Measurements from ENCODE around the gene ARHGAP15. TPM values are rescaled to one million over a fixed set of nuclear protein-coding genes. Genes with fewer than 3 reads are reported as not detected.

ARHGAP15 gene
- total and polyA plus RNA-seq, 12 donors, result 1.3 to 7.7 (median 2.8) TPM

- Histone ChIP-seq H3K27me3 (no peaks in the 10 kb centered on the region), H3K9me3 (peaks cover 0 to 16% (median 4%) of the 10 kb centered on the region in 11 donors), H3K36me3 (peaks cover 0 to 10% (median 0%) of the 10 kb centered on the region in 9 donors), H3K27ac (no peak overlapping the region), H3K4me3 (no peak overlapping the region), H3K4me1 (no peaks in the 10 kb centered on the region)
- ATAC-seq, result no peak
- TF ChIP-seq CTCF (IDR thresholded peaks at IDR 0.05), result no peak
- intact Hi-C loops (cut with DNase I), result no loop called here
- 86 to 92% methylated on average over 5 of the region's 5 CpGs for WGBS, 2 donors
- no peak for DNase-seq
These were observed 511.6 kb downstream of the ARHGAP15 start for GRCh38 chr2:143640826-143641225.

GRCh38 chr2:143645921-143646645 is 516.9 kb downstream of the ARHGAP15 start:
- no peak overlapping the region for H3K27ac ChIP-seq
- H3K4me1 ChIP-seq, result no peaks in the 10 kb centered on the region
- intact Hi-C loops (cut with DNase I), result no loop called here
- H3K36me3 ChIP-seq, result no peaks in the 10 kb centered on the region
- no peak overlapping the region for H3K4me3 ChIP-seq
- WGBS, 2 donors, result 62 to 69% methylated on average over 5 of the region's 5 CpGs
- peaks cover 0 to 4% (median 0%) of the 10 kb centered on the region in 11 donors for H3K9me3 ChIP-seq
- no peak for ATAC-seq
- no peaks in the 10 kb centered on the region for H3K27me3 ChIP-seq
- no peak for TF ChIP-seq CTCF (IDR thresholded peaks at IDR 0.05)
- no peak for DNase-seq

GRCh38 chr2:143649226-143649740 is 520.1 kb downstream of the ARHGAP15 start:
- ATAC-seq (no peak), DNase-seq (no peak)
- no peaks in the 10 kb centered on the region for H3K4me1 ChIP-seq
- no peak overlapping the region for H3K4me3 ChIP-seq
- intact Hi-C loops (cut with DNase I), result no loop called here
- 91 to 96% methylated on average over 4 of the region's 4 CpGs for WGBS, 2 donors
- H3K27me3 ChIP-seq, result no peaks in the 10 kb centered on the region
- no peak for TF ChIP-seq CTCF (IDR thresholded peaks at IDR 0.05)
- no peak overlapping the region for H3K27ac ChIP-seq
- H3K9me3 ChIP-seq, result peaks cover 0 to 28% (median 12%) of the 10 kb centered on the region in 11 donors
- H3K36me3 ChIP-seq, result no peaks in the 10 kb centered on the region

GRCh38 chr2:143652692-143653091 is 523.5 kb downstream of the ARHGAP15 start:
- TF ChIP-seq CTCF (IDR thresholded peaks at IDR 0.05), result no peak
- ATAC-seq, result no peak
- H3K4me1 ChIP-seq, result no peaks in the 10 kb centered on the region
- no peaks in the 10 kb centered on the region for H3K27me3 ChIP-seq
- intact Hi-C loops (cut with DNase I), result no loop called here
- no peak overlapping the region for H3K27ac ChIP-seq
- H3K36me3 ChIP-seq, result no peaks in the 10 kb centered on the region
- H3K9me3 ChIP-seq, result peaks cover 0 to 28% (median 12%) of the 10 kb centered on the region in 11 donors
- H3K4me3 ChIP-seq, result no peak overlapping the region
- DNase-seq, result no peak

Data from heart right ventricle (tissue), 16 donors.